GM18858 (cell line): ENCODE measurements around the gene KIAA0586.
"Not testable (repeated sequence)": the region's sequence is repeated elsewhere in the genome, so short reads cannot be mapped to it uniquely, and the experiment has no call there.

Experiments used
- ATAC-seq: cut with Tn5 transposase; IDR thresholded peaks from one replicate; pipeline ENCODE4 v1.9.1; 2021; ENCODE audit not compliant: unreplicated experiment

The KIAA0586 gene

DNA sequence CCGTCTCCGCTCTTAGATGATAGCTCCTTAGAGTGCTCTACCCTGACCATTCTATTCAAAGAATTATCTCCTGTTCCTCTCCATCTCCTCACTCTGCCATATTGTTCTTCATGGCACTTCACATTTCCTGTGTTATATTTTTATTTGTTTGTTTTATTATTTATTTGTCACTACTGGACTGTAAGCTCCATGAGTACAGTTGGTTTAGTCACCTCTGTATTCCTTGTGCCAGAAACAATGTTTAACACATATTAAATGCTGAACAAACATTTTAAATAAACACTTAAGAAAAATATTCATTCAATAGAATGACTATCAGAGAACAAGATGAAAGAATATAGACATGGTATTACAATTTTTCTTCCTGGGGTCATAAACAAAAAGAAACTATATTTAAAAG is 35.6 kb downstream of the KIAA0586 start:
- no peak for ATAC-seq

DNA sequence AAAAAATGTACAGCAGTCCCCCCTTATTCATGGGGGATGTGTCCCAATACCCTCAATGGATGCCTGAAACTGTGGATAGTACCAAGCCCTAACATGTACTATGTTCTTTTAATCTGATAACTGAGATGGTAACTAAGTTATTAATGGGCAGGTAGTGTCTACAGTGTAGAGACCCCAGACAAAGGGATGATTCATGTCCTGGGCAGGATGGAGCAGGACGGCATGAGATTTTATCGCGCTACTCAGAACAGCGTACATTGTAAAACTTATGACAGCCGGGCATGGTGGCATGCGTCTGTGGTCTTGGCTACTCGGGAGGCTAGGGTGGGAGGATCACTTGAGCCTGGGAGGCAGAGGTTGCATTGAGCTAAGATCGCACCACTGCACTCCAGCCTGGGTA is 37.1 kb downstream of the KIAA0586 start:
- ATAC-seq: no peak

DNA sequence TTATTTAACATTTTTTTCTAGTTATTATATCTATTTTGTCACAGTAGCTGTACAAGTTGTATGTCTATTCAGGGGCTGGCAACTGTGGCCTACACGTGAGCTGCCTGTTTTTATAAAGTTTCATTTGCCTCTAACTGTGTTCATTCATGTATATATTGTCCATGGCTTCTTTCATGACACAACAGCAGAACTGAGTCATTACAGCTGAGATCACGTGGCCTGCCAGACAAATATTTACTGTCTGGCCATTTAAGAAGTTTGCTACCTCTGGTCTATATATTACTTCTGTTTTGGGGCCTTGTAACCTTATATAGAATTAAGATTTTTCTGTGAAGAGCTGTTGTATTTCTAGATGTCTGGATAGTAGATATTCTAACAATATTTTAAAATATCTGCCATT is 37.9 kb downstream of the KIAA0586 start:
- no peak for ATAC-seq

DNA sequence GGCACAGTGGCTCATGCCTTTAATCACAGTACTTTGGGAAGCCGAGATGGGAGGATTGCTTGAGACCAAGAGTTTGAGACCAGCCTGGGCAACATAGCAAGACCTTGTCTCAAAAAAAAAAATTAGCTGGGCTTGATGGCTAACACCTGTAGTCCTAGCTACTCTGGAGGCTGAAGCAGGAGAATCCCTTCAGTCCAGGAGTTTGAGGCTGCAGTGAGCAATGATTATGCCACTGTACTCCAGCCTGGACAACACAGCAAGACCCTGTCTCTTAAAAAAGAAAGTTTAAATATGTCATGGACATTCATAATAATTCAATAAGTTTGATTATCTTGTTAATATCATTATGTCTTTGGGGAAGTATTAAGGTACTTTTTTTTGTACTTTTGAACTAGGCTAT is 38.9 kb downstream of the KIAA0586 start:
- no peak for ATAC-seq

DNA sequence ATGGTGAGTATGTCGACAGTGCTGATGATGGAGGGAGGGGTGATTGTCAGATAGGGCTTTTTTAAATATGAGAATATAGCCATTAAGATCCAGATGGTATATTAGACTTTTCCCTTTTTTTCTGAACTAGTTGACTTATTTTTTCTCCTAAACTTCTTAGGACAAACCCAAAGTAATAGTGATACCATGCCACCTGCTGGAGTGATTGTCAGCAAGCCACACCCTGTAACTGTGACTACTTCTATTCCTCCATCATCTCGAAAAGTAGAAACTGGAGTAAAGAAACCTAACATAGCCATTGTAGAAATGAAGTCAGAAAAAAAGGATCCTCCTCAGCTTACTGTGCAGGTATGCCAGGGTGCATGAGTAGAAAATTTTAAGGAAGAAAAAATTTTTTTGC is 40.1 kb downstream of the KIAA0586 start:
- no peak for ATAC-seq

DNA sequence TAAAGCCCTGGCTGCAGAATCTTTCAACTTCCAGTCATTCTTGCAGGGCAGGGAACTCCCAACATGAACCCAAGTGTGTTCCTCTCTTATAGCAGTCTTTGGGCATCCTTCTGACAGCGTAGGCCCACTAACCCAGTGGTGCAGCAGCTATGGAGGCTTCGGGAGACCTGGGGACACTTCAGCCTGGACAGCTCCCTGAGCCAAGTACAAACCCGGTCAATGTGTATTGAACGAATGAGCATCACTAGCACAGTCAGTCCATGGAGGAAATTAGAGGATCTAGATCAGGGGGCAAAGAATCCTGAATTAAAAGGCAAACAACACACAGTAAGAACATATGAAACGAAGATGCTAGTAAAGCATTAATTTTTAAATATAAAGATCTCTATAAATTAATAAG is 41.8 kb downstream of the KIAA0586 start:
- ATAC-seq: no peak

DNA sequence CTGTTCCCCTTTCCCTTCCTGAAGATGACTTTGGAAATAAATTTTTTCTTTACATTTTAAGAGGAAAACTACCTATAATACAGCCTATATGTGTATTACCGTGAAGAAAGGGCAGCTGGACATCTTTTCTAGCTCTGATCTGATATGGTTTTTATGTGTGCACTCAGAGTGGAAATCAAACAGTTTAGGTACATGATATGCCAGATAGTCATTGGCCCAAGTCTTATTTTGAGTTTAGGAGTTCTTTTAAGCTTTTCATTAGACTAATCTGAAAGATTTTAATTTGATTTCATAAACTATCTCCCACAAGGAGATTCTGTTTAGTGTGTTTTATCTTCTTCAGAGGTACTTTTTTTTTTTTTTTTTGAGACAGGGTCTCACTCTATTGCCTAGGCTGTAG is 48.8 kb downstream of the KIAA0586 start:
- no peak for ATAC-seq

DNA sequence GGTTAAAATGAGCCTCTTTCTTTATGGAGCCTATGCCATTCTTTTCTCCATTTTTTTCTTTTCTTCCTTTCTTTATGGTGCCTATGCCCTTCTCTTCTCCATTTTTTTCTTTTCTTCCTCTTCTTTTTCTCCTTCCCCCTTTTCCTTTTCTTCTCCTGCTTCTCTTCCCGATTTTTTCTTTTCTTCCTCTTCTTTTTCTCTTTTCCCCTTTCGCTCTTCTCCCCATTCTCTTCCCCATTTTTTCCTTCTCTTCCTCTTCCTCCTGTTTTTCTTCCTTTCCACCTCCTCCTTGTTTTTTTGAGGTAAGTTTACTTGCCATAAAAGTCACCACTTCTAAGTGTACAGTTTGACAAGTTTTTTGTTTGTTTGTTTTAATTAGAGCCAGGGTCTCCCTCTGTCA is 50.1 kb downstream of the KIAA0586 start:
- ATAC-seq: no peak

DNA sequence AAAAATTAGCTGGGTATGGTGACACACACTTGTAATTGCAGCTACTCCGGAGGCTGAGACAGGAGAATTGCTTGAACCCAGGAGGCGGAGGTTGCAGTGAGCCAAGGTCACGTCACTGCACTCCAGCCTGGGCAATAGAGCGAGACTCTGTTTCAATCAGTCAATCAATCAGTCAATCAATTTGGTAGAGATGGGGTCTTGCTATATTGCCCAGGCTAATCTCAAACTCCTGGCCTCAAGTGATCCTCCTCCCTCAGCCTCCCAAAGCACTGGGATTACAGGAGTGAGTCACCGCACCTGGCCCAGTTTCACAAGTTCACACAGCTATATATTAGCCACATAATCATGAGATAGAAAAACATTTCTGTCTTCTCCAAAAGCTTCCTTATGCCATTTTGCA is 50.8 kb downstream of the KIAA0586 start:
- not testable (repeated sequence) for ATAC-seq

DNA sequence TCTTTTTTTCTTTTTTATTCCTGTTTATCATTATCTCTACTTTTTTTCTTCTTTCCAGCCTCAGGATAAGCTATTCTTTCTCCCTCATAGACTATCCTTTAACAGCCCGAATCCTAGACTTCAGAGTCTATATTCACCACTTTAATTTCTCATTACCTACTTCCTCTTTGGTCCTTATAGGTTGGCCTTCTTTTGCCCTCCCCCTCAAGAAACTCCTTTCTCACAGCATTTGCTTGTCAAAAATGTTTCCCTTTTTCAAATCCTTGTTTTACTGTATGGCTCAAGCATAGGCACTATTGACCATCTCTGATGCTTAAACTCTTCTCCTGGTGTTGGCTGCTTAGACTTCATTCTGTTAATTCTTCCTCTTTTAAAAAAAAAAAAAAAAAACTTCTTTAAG is 52.5 kb downstream of the KIAA0586 start:
- no peak for ATAC-seq

DNA sequence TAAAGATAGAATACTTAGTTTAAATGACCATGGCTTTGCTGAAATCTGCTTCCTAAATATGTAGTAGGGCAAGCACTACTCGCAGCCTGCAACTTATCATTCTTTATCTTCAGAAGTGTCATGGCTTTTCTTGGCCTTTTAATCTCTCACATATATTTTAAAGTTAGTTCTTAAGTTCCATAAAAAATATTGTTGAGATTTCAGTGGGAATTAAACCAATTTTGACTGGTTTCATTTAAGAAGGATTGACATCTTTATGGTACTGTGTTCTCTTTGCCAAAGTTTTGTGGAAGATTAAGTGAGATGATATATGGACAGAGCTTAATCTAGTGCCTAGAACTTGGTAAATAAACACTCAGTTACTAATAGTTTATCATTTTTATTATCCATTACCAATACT is 56.7 kb downstream of the KIAA0586 start:
- no peak for ATAC-seq

DNA sequence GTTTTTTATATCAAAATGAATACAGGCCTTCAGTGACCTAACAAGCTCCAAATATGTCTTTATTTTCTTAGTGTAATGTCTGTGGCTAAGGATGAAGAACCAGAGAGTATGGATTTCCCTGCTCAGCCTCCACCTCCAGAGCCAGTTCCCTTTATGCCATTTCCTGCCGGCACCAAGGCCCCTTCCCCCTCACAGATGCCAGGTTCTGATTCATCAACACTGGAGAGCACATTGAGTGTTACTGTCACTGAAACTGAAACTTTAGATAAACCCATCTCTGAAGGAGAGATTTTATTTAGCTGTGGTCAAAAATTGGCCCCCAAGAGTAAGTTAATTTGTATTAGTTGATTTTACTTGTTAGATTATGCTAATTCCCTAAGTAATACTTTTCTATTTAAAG is 61.0 kb downstream of the KIAA0586 start:
- ATAC-seq: no peak

DNA sequence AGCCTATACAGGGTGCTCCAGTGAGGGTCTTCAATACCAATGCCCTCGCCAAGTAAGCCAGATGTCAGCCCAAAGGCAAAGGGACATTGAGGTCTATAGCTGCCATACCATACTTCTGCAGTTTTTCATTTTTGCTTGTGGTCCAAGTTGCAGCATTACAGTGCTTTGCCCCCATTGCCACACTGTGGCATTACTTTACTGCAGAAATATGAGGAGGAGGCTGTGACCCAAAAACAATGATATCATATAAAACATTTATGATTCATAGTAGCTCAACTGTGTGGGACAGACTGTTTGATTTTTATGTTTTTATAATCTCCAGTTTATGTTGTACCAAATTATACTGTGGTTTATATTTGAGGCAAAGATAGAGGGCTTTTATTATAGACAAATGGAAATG is 64.1 kb downstream of the KIAA0586 start:
- ATAC-seq: no peak

DNA sequence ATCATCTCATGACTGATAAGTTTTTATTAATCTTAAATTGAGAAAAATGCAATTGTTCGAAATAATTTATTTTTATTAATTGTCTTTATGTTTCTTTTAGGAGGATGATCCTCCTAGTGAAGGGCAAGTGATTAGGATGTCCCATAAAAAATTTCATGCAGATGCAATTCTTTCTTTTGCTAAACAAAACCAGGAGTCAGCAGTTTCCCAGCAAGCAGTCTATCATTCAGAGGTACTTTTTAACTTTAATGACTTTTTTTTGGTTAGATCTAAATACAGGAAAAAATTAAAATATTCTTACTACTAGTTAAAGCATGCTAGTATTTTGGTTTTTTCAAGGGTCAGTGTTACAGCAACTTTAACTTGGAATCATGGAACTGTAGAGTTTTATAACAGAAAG is 64.5 kb downstream of the KIAA0586 start:
- ATAC-seq: no peak

DNA sequence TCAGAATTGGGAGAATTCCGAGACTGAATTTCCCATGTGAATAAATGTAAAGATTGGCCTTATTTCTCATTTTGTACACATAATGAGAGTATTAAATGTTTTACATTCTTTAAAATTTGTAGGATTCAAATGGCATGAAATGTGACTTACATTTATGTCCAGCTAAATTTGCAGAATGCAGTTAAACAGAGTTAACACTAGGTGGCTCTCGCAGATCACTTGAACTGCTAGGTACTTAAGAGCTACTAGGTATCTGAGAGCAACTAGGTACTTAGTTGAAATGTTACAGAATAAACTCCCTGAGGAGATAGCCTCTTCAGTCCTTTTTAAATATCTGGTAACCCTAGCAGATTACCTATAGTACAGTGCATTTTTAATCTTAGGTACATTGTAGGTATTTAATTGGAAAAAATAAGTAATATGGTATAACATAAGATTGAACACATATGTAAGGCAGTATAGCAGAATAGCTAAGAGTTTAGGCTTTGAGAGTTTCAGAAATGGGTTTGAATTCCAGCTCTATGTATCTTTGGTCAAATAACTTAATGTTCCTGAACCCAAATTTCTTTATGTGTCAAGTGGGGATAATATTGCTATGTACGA is 73.8 kb downstream of the KIAA0586 start:
- peak; percentile 76 for ATAC-seq

DNA sequence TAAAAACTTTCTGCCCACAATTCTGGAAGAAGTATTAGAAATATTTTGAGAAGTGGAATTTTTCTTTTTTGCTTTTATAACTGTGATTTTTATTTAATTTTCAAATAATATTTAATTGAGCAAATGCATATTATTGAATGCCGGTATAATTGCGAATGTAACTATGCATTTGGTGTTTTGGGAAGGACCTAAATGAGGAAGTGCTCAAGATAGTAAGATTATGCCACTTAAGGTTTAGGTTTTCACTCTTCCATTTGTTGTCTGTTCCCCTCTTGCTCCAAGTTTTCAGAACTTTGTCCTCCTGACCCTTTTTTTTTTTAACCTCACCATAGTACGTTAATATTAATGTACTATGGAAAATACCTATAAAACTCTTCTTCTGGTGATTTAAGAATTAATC is 85.8 kb downstream of the KIAA0586 start:
- no peak for ATAC-seq

DNA sequence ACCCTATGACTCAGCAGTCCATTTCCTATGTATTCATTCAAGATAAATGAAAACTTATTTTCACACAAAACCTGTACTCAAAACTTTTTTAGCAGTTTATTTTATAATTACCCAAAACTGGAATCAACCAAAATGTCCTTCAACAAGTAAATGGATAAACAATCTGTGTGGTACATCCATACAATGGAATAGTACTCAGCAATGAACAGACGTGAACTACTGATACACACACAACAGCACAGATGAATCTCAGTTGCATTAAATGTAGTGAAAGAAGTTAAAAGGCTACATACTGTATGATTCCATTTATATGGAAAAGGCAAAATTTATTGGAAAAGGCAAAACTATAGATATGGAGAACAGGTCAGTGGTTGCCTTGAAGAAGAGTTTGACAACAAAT is 90.1 kb downstream of the KIAA0586 start:
- no peak for ATAC-seq

DNA sequence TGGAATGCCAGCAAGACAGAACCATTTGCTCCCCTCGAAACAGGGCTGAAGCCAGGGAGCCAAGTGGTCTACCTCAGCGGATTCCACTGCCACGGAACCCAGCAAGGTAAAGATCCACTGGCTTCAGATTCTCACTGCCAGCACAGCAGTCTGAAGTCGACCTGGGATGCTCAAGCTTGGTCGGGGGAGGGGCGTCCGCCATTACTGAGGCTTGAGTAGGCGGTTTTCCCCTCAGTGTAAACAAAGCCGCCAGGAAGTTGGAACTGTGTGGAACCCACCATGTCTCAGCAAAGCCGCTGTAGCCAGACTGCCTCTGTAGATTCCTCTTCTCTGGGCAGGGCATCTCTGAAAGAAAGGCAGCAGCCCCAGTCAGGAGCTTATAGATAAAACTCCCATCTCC is 98.2 kb downstream of the KIAA0586 start:
- not testable (repeated sequence) for ATAC-seq

DNA sequence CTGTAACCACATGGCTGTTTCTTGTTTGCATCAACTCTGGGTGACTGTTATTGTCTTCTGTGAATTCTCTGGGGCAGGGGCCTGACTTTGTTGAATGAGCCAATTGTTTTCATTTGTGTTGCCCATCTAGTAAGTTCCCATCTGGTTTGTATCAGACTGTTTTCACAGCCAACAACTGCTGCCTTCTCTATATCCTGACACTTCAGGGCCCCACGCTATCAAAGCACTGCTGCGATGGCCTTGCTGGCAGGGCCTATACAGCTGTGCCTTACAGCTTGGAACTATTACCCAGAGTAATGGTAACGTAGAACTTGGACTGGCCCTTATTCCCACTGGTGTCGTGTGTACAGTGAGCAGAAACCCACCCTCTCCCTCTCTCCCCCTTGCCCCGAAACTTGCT is 105.9 kb downstream of the KIAA0586 start:
- ATAC-seq: no peak

DNA sequence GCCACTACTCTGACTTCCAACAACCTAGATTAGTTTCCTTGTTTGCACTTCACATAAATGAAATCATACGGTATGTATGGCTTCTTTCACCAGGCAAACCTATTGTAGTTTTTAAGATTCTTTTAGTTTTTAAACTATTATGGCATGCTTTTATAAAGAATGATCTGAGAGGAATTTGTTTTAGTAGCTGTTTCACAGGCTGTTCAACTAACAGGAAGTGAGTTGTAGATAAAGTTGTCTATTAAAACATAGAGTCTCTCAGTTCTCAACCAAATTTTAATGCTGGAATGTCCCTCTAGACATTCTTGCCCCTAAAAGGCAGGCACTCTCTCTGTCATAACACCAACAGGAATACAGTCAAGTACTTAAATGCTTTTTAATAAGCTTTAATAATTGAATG is 107.5 kb downstream of the KIAA0586 start:
- ATAC-seq: no peak

DNA sequence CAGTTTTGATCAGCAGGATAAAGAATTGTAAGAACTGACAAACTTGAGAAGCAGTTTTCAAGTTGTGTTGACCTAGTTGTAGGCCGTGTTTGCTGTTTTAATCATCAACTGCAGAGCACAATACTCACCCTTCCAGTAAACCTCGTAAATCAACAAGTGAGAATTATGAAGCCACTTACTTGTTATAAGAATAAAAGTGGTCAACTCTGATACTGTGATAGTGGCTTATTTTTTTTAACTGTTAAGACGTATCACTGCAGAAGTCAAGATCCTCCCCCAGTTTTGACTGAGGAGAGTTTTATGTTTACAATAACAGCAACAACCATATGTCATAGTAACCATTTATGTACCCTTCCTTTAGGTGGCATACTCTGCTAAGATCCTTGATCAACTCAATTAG is 109.5 kb downstream of the KIAA0586 start:
- ATAC-seq: no peak

DNA sequence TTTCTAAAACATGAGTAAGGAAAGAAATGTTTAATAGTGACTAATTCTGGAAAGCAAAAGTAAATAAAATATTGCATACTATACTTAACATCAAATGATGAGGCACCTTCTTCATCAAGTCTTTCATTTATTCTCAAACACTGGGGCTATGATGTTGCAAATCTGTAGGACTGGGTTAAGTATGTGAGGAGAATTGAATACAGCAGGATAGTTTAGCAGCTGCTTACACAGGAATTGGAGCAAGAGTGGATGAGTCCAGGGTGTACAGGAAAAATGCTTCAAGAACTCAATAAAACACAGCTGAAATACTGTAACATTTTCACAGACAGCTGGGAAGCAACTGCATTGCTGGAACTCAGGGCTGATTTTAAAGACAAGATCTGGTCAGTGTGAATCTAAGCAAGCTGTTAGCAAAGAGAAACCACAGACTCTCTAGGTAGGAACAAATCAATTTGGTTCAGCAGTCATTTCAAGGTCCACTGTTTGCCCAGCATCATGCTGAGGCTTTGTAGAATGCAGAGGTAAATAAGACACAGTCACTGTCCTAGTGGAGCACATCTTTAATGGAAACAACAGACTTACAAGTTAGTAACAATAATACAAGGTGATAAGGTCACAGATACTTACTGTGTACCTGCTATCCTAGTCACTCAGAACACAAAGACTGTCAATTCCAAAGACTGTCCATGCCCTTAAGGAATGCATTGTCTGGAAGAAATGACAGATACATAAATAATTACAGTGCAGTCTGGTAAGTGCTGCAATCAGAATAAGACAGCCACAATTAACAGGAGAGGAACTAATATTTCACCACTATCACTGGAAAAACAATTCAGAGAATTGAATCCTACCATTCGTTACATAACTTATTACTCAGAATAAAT is 113.5 kb downstream of the KIAA0586 start:
- ATAC-seq: no peak

DNA sequence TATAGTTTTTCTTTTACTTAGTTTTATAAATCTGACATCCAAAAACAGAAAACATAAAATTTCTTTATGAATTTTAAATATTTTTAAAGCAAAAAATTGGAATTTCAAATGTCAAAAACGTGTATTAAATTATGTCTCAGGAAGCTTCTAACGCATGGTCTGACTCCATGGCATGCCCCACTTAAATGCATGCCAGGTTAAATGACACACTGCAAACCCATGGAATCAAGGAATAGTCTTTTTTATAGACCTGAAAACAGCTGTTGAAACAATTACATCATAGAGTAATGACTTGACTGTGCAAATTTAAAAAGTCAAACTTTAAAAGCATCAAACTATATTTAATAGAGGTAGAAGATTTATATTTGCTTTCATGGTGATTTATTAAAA is 114.1 kb downstream of the KIAA0586 start:
- no peak for ATAC-seq
